IPS-NIHi7 (cell line): ENCODE data around the gene SUCLG2.

Source experiments
- DNase-seq: peaks from one replicate; pipeline ENCODE4 v3.0.0; 2012; ENCODE audit warnings: mixed read lengths; ENCODE audit errors: extremely low spot score

Gene SUCLG2

DNA sequence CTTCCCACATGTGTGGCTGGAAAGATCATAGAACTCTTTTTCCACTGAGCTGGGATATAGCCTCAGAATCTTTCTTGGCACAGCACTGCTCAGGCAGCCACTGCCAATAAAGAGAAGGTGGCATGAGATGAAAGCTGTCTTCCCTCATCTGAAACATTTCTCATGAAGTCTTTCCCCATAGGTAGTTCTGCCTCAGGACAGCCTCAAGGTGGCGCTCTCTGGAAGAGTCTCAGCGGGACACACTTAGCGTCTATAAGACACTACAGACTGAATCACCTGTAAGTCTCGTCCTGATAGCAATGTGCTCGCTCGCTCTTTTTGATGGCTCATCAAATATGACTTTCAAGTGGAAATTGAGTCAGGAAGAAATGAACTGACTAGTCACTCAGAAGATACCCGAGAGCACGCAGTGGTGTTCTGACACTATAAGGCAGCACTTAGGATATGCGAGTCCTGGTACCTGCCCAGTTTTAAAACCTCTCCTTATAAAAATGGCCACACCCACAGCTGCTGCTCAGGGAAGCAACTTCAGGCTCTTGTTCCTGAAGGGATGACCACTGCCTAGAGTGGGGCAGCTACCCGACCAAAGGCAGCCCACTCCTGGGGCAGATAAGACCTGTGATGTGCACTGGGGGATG lies 269.5 kb downstream of the SUCLG2 start:
- DNase-seq = peak; percentile 78

- DNase-seq = no peak
Observed at GRCh38 chr3:67384016-67384415, 270.4 kb downstream of the SUCLG2 start.

- no peak for DNase-seq
Observed at GRCh38 chr3:67383379-67383778, 271.0 kb downstream of the SUCLG2 start.

DNA sequence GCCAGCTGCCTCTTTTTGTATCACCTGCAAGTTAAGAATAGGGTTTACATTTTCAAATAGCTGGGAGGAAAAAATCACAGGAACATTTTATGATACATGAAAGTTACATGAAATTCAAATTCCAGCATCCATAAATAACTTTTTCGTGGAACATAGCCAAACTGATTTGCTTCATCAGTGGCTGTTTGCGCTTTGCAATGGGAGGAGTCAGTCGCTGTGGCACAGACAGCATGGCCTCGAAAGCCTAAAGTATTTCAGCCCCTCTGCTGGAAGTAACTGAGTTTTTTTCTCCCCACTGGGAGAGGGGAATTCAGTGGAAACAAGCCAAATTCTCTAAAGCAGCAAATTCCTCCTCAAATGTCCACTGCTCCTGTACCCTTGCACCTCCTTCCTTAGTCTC lies 271.9 kb downstream of the SUCLG2 start:
- DNase-seq = no peak

DNA sequence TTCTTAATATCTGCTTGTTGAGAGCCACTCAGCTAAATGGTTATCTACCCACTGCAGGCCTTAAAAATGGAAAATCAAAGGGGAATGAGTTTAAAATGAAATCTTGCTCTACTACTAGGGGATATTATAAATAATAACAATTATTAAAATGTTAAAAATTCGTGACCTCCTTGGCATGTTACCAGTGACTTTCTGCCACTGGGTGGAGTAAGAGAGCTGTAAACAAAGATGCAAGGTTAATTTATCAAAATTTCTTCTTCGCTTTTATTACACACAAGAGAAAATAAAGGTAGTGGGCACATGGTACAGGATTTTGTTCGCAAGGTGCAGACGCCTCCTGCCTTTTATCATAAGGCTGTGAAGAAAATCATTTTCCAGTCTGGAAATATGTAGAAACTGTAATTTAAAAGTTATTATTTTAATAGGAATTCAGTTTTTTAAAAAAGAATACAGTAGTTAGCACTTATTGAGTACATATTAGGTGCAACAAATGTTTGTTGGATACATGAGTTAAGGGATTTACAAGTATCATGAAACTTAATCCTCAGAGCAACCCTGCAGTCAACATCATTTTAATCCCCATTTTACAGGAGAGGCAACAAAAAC lies 272.6 kb downstream of the SUCLG2 start:
- no peak for DNase-seq

- no peak for DNase-seq
Observed at GRCh38 chr3:67380118-67380517, 274.3 kb downstream of the SUCLG2 start.

DNA sequence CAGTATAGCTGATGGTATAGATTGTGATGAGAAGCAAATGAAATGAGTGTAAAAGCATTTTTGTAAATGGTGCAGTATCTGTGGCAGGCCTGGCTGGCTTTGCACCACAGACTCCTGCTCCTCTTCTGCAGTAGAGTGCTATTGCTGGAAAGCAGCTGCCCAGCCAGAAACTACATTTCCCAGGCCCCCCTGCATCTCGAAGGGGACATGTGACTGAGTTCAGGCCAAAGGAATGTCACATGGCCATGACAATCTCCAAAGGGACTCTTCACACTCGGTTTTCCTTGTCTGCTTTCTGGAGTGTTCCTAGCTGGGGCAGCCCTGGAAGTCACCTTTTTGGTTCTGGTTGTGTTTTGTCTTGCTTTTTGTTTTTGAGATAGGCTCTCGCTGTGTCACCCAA lies 277.1 kb downstream of the SUCLG2 start:
- peak; percentile 13 for DNase-seq

DNA sequence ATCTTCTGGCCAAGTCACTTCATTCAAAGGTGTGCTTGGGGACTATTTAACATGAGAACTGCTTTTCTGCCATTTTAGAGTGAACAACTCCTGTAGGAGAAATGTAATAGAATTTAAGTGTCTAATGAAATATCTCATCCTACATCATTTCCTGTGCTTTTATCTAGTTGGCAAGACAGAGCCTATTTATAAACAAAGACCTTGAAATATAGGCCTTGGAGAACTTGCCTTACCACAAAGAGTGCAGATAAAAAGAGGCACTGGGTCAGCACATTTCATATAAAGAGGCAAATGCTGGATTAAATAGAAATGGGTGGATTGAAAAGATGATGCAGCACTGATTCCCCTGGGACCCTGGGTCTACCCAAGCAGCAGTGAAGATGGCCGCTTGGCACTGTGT lies 278.0 kb downstream of the SUCLG2 start:
- DNase-seq = no peak

- no peak for DNase-seq
Observed at GRCh38 chr3:67375976-67376375, 278.4 kb downstream of the SUCLG2 start.

DNA sequence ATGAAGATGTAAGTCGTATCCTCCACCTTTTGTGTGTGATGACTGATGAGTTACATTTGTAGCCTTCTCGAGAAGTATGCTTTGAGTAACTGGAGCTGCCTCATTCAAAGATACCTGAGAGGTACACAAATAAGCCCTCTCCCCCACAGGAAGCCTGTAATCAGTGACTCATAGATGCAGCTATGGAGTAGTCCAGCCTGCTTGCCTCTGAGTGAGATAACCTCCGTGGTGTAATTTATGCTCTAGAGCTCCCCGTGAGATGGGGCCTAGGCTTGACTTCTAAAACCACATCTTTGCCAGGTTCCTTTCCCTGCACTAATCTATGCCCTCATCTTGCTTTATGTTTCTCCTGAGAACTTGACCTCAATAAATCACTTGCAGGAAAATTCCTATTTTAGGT lies 291.7 kb downstream of the SUCLG2 start:
- peak; percentile 40 for DNase-seq

GRCh38 chr3:67361770-67362169 lies 292.6 kb downstream of the SUCLG2 start:
- DNase-seq = no peak

DNA sequence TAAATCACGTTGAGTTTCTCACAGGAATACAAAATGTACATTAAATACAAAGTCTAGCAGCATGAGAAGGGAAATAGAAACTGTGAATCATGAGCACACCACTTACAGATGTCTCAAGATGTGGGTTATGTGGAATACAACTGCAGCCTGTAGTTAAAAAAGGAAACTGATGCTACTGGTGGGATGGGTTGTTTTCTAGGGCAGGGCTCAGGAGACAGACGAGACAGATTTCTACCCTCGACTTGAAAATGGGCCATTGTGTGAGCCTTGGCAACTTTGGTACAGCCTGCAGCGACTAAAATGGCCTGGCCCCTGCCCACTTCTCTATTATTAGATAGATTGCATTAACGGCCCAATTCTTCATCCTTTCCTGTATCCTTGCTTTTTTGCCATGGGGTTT lies 293.1 kb downstream of the SUCLG2 start:
- no peak for DNase-seq

DNA sequence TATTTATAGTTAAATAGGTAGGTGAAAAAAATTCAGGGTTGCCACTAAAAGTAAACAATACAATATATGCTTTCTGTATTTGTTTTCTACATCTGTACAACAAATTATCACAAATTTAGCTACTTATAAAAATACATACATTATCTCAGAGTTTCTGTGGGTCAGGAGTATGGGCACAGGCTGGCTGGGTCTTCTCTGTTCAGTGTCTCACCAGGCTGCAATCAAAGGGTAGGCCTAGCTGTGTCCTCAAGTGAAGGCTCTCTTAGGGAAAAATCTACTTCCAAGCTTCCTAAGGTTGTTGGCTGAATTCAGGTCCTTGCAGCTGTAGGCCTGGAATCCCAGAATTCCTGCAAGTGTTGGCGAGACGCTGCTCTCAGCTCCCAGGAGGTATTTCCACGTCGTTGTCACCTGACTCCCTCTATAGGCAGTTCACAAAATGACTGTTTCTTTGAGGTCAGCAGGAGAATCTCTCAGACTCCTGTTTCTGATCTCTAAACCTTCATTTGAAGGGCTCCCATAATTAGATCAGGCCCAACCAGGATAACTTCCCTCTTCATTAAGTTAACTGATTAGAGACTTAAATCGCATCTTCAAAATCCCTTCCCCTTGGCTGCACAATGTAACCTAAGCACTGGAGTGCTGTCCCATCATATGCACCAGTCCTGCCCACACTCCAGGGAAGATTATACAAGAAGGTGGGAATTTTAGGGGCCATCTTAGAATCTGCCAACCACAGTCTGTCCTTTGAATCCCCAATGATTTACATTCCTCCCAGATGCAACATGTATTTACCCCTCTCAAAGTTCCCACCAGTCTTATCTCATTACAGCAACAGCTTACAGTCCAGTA lies 296.6 kb downstream of the SUCLG2 start:
- peak; percentile 86 for DNase-seq

DNA sequence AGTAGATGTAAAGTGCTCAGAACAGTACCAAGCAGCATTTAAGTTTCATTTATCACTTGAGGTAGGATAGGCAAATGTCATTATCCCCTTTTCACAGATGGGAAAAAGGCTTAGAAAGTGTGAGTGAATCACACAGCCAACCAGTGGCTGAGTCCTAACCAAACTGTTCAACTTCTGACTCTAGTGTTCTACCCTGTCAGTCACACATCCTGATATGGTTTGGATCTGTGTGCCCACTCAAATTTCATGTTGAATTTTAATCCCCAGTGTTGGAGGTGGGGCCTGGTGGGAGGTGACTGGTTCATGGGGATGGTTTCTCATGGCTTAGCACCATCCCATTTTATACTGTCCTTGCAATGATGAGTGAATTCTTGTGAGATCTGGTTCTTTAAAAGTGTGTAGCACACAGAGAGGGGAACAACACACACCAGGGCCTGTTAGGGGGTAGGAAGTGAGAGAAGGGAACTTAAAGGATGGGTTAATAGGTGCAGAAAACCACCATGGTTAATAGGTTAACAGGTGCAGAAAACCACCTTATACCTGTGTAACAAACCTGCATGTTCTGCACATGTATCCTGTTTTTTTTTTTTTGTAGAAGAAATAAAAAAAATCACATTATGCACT lies 304.7 kb downstream of the SUCLG2 start:
- no peak for DNase-seq

GRCh38 chr3:67346081-67346480 lies 308.3 kb downstream of the SUCLG2 start:
- no peak for DNase-seq

DNA sequence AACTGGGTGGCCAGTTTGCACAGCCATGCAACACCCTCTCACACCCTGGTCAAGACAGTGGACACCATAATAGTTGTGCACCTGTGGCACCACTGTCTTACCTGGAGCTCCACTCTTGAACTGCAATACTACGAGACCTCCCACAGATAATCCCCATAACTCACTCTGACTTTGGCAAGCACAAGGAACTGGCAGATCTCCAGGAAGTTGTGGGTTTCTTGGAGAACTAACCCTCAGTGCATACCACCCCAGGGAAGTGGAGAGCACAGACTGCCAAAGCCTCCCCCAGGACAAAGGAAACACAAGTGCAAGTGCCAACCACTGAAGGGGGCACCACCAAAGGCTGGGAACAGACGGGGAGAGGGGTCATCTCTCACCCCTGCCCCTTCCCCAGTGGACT lies 318.6 kb downstream of the SUCLG2 start:
- no peak for DNase-seq

DNA sequence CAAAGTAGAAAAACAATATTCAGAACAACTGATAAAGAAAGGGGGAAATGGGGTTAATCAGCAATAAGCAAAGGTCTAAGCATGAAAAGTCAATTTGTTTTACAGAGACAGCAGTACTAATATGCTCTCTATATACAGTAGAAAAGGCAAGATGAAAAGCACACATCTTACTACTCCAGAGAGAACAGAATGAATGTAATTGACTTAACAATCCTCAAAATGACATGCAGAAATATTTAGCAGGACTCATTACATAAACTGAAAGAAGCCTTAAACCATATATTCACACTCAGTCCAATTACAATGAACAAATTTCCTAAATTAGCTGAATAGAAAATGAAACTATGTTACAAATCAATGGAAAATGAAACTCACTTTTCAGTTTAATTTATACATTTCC lies 319.8 kb downstream of the SUCLG2 start:
- DNase-seq = no peak

DNA sequence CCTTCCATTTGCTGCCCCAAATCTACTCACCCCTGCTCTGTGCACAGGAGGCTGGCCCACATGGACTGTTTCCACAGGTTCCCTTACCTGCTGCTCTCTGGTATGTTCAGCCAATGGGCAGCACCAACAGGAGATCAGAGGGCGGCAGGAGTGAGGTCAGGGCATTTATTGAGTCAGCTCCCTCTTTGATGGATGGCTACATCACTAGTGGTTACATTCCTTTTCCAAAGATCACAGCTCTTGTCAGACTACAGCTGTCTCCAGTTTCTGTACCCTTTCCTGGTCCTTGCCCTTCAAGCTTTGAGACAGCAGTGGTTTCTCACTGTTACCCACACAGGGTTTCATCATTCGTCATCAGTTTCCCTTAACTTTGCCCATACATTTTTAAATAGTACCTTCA lies 325.1 kb downstream of the SUCLG2 start:
- DNase-seq = no peak

GRCh38 chr3:67327582-67327981 lies 326.8 kb downstream of the SUCLG2 start:
- DNase-seq = no peak

- no peak for DNase-seq
Observed at GRCh38 chr3:67325231-67325630, 329.2 kb downstream of the SUCLG2 start.
